Loucy (cell line): ENCODE data around the gene SORCS2.

Experiments
- H2AFZ ChIP-seq: fragments of 200-600 bp; sonication (generic); 2 replicates; pipeline ENCODE4 v1.6.0; 2016; ENCODE audit warnings: antibody characterized with exemption, mild to moderate bottlenecking, low read length, moderate library complexity
- H3F3A ChIP-seq: fragments of 200-600 bp; 2 replicates; pipeline ENCODE4 v1.6.0; 2016; ENCODE audit warnings: antibody characterized with exemption, low read depth, mild to moderate bottlenecking
- H3K27me3 ChIP-seq: fragments of 200-600 bp; sonication (generic); 2 replicates; pipeline ENCODE4 v1.6.1; 2014; ENCODE audit warnings: low read length, mild to moderate bottlenecking; ENCODE audit not compliant: insufficient read depth, poor library complexity, severe bottlenecking
- H3K36me3 ChIP-seq: fragments of 200-600 bp; sonication (generic); 2 replicates; pipeline ENCODE4 v1.6.1; 2016; ENCODE audit warnings: low read length; ENCODE audit not compliant: insufficient read depth
- H3K4me1 ChIP-seq: fragments of 200-600 bp; sonication (generic); 2 replicates; pipeline ENCODE4 v1.5.1; 2014; ENCODE audit warnings: low read length, mild to moderate bottlenecking; ENCODE audit not compliant: insufficient read depth, poor library complexity, severe bottlenecking
- H3K4me2 ChIP-seq: fragments of 200-600 bp; sonication (generic); 2 replicates; pipeline ENCODE4 v1.6.0; 2014; ENCODE audit warnings: antibody characterized with exemption, low read length, low read depth, mild to moderate bottlenecking; ENCODE audit not compliant: poor library complexity, severe bottlenecking
- H3K4me3 ChIP-seq: fragments of 200-600 bp; sonication (generic); 2 replicates; pipeline ENCODE4 v1.5.1; 2014; ENCODE audit warnings: low read length, mild to moderate bottlenecking, mixed read lengths; ENCODE audit not compliant: poor library complexity, severe bottlenecking
- H3K79me2 ChIP-seq: fragments of 200-600 bp; sonication (generic); 2 replicates; pipeline ENCODE4 v1.6.1; 2014; ENCODE audit warnings: low read length; ENCODE audit not compliant: insufficient read depth
- H3K9ac ChIP-seq: fragments of 200-600 bp; sonication (generic); 2 replicates; pipeline ENCODE4 v1.6.0; 2014; ENCODE audit warnings: mild to moderate bottlenecking, low read depth, low read length, moderate library complexity; ENCODE audit not compliant: poor library complexity, severe bottlenecking
- H3K9me2 ChIP-seq: fragments of 200-600 bp; sonication (generic); replicated peaks from 2 replicates; pipeline ENCODE4 v1.6.1; 2016; ENCODE audit warnings: low read depth, low read length, mixed read lengths
- H3K9me3 ChIP-seq: fragments of 200-600 bp; sonication (generic); 2 replicates; pipeline ENCODE4 v1.6.1; 2014; ENCODE audit warnings: mild to moderate bottlenecking, antibody characterized with exemption, low read length, low read depth; ENCODE audit not compliant: insufficient read depth
- H4K20me1 ChIP-seq: fragments of 200-600 bp; sonication (generic); 2 replicates; pipeline ENCODE4 v1.6.0; 2014; ENCODE audit warnings: antibody characterized with exemption, low read length, mild to moderate bottlenecking; ENCODE audit not compliant: insufficient read depth, poor library complexity, severe bottlenecking
- CTCF ChIP-seq: fragments of 200-600 bp; sonication (generic); conservative IDR thresholded peaks from 2 replicates; pipeline ENCODE4 v1.5.1; 2014; ENCODE audit warnings: mild to moderate bottlenecking, antibody characterized with exemption, low read length
- EZH2phosphoT487 ChIP-seq: fragments of 200-600 bp; IDR thresholded peaks from 2 replicates; pipeline ENCODE4 v1.6.1; 2018; ENCODE audit warnings: antibody characterized with exemption, mild to moderate bottlenecking, moderate library complexity, borderline replicate concordance

SORCS2 gene

GRCh38 chr4:7199129-7199725, 6.9 kb downstream of the SORCS2 start:
- Histone ChIP-seq H3K9me3 (peaks cover under 1% of the 10 kb centered on the region; the same call in 1 of the 2 replicates), H4K20me1 (no peaks in the 10 kb centered on the region), H3K4me2 (no peak overlapping the region), H3K79me2 (no peaks in the 10 kb centered on the region), H3K9me2 (no peaks in the 10 kb centered on the region), H3K27me3 (no peaks in the 10 kb centered on the region), H3K4me3 (no peak overlapping the region), H2AFZ (no peak overlapping the region), H3K36me3 (no peaks in the 10 kb centered on the region), H3K9ac (no peak overlapping the region), H3F3A (no peaks in the 10 kb centered on the region), H3K4me1 (no peaks in the 10 kb centered on the region)
- no peak for TF ChIP-seq CTCF
- TF ChIP-seq EZH2phosphoT487 = no peak

- no peaks in the 10 kb centered on the region for H3K27me3 ChIP-seq
- no peaks in the 10 kb centered on the region; the same call in 1 of the 2 replicates for H3K9me3 ChIP-seq
- no peaks in the 10 kb centered on the region for H3F3A ChIP-seq
- no peaks in the 10 kb centered on the region for H3K79me2 ChIP-seq
- no peak overlapping the region for H3K4me2 ChIP-seq
- no peak overlapping the region for H3K4me3 ChIP-seq
- no peaks in the 10 kb centered on the region for H4K20me1 ChIP-seq
- TF ChIP-seq EZH2phosphoT487 (no peak), CTCF (no peak)
- H2AFZ ChIP-seq = no peak overlapping the region
- no peaks in the 10 kb centered on the region for H3K4me1 ChIP-seq
- no peak overlapping the region for H3K9ac ChIP-seq
- no peaks in the 10 kb centered on the region for H3K9me2 ChIP-seq
- no peaks in the 10 kb centered on the region for H3K36me3 ChIP-seq
Observed at GRCh38 chr4:7199771-7200441, 7.6 kb downstream of the SORCS2 start.

GRCh38 chr4:7200801-7201200, 8.5 kb downstream of the SORCS2 start:
- no peaks in the 10 kb centered on the region for H3K4me1 ChIP-seq
- no peaks in the 10 kb centered on the region for H3K27me3 ChIP-seq
- no peaks in the 10 kb centered on the region for H4K20me1 ChIP-seq

More at GRCh38 chr4:7200801-7201200, 8.5 kb downstream of the SORCS2 start:
- TF ChIP-seq EZH2phosphoT487 (no peak), CTCF (no peak)
- H3F3A ChIP-seq = no peaks in the 10 kb centered on the region
- no peaks in the 10 kb centered on the region for H3K9me2 ChIP-seq
- peaks cover 2% of the 10 kb centered on the region; the same call in 1 of the 2 replicates for H3K9me3 ChIP-seq
- H3K4me3 ChIP-seq = no peak overlapping the region
- H3K4me2 ChIP-seq = no peak overlapping the region
- H3K36me3 ChIP-seq = no peaks in the 10 kb centered on the region
- no peaks in the 10 kb centered on the region for H3K79me2 ChIP-seq
- no peak overlapping the region for H3K9ac ChIP-seq
- H2AFZ ChIP-seq = no peak overlapping the region
